Retinal pigment epithelial cell (primary cell): Measurements from ENCODE around the gene ATRIP.
A peak's percentile ranks its signal among the peaks of the same experiment; 100 is the strongest.

Experiments used
- DNase-seq: peaks from one replicate; pipeline ENCODE4 v3.0.0-alpha.2; 2010; ENCODE audit warnings: low read depth
- H3K4me3 ChIP-seq: 2 replicates; pipeline ENCODE4 v1.5.1; 2011; ENCODE audit warnings: mild to moderate bottlenecking, low read length, control low read depth, moderate library complexity
- TF ChIP-seq, protein P1 (sequence below): conservative IDR thresholded peaks from 2 replicates; pipeline ENCODE4 v1.5.1; 2011; ENCODE audit warnings: low read depth, low read length, control low read depth, inconsistent platforms

Gene ATRIP

DNA sequence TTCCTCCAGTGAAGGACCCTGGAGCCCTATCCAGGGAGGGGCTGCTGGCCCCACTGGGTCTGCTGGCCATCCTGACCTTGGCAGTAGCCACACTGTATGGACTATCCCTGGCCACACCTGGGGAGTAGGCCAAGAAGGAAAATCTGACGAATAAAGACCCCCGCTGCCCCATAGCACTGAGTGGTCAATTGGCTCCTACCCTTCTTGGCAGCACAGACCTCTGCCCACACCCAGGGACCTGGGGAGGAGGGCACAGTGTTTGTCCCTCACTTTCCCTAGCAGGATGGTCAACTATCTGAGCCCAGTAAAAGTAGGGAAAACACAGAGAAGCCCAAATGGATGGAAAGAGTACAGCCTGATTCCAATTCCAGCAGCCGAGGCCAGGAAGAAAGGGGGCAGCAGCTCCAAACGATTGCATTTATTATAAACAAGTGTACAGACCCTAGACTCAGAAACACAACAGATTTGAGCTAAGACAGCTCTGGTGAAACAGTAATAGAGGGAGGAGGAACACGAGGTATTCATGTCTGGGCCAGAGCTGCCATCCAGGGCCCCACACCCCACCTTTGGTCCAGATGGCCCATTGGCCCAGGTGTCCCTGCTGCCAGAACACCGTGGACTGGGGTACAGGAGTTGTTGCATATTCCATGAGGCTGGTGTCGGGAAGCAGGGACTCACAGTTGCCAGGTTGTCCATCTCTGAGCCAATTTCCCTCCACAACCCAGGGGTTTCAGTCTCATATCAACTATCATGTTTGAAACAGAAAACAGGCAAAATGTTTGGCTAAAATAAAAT, 21.1 kb downstream of the ATRIP start:
- DNase-seq = no peak
- TF ChIP-seq, protein P1, sequence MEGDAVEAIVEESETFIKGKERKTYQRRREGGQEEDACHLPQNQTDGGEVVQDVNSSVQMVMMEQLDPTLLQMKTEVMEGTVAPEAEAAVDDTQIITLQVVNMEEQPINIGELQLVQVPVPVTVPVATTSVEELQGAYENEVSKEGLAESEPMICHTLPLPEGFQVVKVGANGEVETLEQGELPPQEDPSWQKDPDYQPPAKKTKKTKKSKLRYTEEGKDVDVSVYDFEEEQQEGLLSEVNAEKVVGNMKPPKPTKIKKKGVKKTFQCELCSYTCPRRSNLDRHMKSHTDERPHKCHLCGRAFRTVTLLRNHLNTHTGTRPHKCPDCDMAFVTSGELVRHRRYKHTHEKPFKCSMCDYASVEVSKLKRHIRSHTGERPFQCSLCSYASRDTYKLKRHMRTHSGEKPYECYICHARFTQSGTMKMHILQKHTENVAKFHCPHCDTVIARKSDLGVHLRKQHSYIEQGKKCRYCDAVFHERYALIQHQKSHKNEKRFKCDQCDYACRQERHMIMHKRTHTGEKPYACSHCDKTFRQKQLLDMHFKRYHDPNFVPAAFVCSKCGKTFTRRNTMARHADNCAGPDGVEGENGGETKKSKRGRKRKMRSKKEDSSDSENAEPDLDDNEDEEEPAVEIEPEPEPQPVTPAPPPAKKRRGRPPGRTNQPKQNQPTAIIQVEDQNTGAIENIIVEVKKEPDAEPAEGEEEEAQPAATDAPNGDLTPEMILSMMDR = no peak
- no peak overlapping the region for H3K4me3 ChIP-seq

DNA sequence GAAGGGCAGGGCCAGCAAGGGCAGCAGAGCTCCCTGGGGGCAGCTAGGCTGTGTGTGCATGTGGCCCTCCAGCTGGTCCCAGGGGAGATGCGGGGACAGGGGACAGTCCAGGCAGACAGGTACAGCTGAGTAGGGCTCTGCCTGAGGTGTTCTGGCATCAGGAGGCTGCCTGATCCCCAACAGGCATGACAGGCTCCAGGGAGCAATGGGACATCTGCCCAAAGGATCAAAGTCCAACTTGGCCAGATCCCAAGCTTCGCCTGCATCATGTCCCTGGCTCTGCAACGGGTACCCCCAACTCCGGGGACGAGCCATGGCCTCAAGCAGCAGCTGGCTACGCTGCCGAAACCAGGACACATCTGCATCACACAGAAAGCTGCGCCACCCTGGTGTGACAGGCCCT, 21.8 kb downstream of the ATRIP start:
- H3K4me3 ChIP-seq = no peak overlapping the region
- no peak for DNase-seq
- TF ChIP-seq, protein P1 = no peak

DNA sequence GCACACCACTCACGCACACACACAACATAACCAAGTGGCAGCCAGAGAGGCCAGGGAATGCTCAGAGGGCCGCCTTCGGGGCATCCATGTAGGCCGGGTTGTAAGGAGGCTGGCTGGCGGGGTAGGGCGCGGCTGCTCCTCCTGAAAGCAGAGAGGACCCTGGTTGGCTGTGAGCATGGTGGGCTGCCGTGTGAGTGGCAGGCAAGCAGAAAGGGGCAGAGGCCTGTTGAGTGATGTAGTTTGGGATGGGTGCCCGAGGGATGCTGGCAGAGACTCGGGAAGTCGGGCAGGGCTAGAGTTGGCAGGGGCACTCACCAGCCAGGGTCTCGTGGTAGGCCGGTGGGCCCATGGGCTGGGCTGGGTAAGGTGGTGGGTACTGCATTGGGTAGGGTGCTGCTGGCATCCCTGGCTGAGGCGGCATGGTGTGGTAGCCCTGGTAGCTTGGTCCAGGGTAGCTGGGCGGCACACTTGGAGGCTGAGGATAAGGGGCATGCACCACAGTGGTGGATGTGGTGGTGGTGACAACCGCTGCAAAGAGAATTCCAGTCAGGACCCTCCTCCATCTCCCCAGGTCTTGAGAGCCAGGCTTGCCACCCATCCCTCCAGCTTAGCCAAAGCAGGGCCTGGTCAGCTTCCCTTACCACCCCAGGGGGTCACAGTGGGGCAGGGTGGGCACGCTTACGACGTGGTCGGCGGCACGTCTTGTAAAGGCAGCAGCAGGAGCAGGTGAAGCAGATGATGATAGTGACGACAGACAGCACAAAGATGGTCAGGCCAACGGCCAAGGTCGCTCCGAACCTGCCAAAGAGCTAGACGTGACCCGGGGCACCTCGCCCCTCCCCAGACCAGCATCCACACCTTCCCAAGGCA, 22.7 kb downstream of the ATRIP start:
- no peak overlapping the region for H3K4me3 ChIP-seq
- TF ChIP-seq, protein P1 = no peak
- no peak for DNase-seq

DNA sequence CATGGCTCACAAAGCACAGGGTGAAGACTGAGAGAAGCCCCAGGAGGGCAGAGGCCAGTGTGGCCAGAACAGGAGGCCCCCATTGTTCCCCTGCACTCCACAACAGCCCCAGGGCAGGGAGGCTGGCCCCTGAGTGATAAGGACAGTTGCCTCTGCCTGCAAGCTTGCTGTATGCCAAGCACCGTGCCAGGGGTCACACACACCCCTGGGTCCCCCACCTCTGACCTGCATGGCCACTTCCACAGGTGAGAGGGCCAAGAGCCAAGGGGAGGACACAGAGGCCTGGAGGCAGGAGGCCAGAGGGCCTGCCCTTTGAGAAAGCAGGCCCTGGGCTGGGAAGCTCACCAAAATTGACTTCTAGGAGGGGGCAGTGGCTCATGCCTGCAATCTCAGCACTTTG, 23.7 kb downstream of the ATRIP start:
- H3K4me3 ChIP-seq = no peak overlapping the region
- DNase-seq = no peak
- TF ChIP-seq, protein P1 = no peak

DNA sequence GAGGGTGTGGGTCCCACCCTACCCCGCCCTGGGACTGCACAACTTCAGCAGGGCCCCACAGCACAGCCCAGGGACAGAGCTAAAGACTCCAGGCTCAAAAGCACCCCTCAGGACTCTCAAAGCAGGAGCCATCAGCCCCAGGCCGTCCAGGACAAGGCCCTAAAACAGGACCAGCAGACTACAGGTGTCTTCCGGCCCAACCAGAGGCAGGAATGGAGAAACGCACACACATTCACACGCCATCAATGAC, 26.1 kb downstream of the ATRIP start:
- TF ChIP-seq, protein P1 = no peak
- peak overlapping the region; percentile 75 for H3K4me3 ChIP-seq
- DNase-seq = no peak

DNA sequence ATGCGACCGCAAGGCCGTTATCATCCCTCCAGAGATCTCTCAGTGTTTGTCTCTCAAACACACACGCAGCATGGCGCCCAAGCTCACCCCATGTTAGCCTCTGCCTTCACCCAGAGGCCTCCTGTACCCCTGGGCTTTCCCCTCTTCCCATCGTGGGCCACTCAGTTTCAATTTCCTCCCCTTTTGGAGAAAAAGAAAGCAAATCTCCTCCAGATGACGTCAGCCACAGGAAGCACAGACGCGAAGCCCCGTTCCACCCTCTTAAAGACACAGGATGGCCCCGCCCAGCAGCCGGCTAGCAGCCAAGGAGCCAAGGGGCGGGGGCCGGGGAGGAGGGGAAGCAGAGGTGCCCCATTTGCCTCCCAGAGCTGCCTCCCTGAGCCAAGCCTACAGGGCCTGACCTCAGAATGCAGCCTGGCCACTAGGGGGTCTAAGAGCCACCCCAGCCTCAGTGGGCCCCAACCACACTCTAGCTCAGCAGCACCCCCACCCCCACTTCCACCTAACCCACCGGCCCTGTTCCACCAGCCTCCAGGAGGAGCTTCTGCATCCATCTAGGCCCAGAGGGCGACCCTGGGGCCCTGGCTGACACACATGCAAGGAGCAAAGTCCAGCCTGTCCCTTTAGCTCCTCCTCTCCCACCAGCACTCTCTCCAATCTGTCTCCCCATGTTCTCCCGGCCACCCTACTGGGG, 26.5 kb downstream of the ATRIP start:
- TF ChIP-seq, protein P1 = peak; percentile 53

More for the DNA sequence above, 26.5 kb downstream of the ATRIP start:
- peak overlapping the region; percentile 75 for H3K4me3 ChIP-seq
- peak; percentile 81 for DNase-seq
